K562 (cell line): ENCODE data around the gene CRLF1. TPM values are rescaled to one million over a fixed set of nuclear protein-coding genes. Genes with fewer than 3 reads are reported as not detected.

Experiments
- ATAC-seq: fragments of 200-7000 bp; cut with Tn5 transposase; 3 replicates; pipeline ENCODE4 v1.9.1; 2020; ENCODE audit warnings: moderate library complexity
- BruUV-seq: library from RNA; stranded (reverse); fragments of 400-500 nt; replicated peaks from 2 replicates; lab custom pipeline; 2021; lab: Mats Ljungman, UMichigan
- CTCF ChIA-PET: fragments of 300-600 bp; formaldehyde crosslinking; extraction: SDS; loops from one replicate; lab custom pipeline; 2021; ENCODE audit warnings: low intra/inter-chr PET ratio; lab: Yijun Ruan, JAX
- POLR2A ChIA-PET: fragments of 300-600, 350-650 bp; sonication (Branson Sonifier 250); formaldehyde crosslinking; extraction: SDS; loops from one replicate; lab custom pipeline; 2021; ENCODE audit warnings: antibody characterized with exemption, inconsistent platforms; lab: Yijun Ruan, JAX
- DNase-seq, 4 experiments: peaks; one replicate each; pipeline versions ENCODE4 v3.0.0 to v3.0.0-alpha.2; 2011 to 2018; ENCODE audit warnings: low spot score in 3 of 4, mixed read lengths in 3 of 4; ENCODE audit errors: extremely low read depth in 1 of 4
- FAIRE-seq: peaks from 2 replicates; lab custom pipeline; 2011; peaks lifted over from hg19 to GRCh38; lab: Jason Lieb, UNC
- H2AFZ ChIP-seq: 2 replicates; pipeline ENCODE4 v1.6.0; 2011; ENCODE audit warnings: low read depth, low read length, control low read depth, inconsistent platforms
- H3K27ac ChIP-seq: fragments of 200-600 bp; 3 replicates; pipeline ENCODE4 v1.8.0; 2011; ENCODE audit warnings: low read depth, mild to moderate bottlenecking, control low read depth, inconsistent platforms, low read length, moderate library complexity, mixed read lengths; ENCODE audit errors: extremely low read depth
- H3K27me3 ChIP-seq, 2 experiments: fragments of 300-600 bp in 1 of 2; 2 replicates in 1 of 2; 3 replicates in 1 of 2; pipeline versions ENCODE4 v1.6.0 to v1.8.0; 2011; ENCODE audit warnings: inconsistent platforms in 2 of 2, low read length in 2 of 2, mild to moderate bottlenecking in 1 of 2, mixed read lengths in 1 of 2, moderate library complexity in 1 of 2; ENCODE audit not compliant: control insufficient read depth in 2 of 2, insufficient read depth in 2 of 2
- H3K36me3 ChIP-seq: fragments of 300-600 bp; 3 replicates; pipeline ENCODE4 v1.8.0; 2011; ENCODE audit warnings: mild to moderate bottlenecking, low read length, inconsistent platforms; ENCODE audit not compliant: control insufficient read depth, insufficient read depth
- H3K4me1 ChIP-seq, 2 experiments: fragments of 200-600 bp in 1 of 2; replicated peaks in 1 of 2; 2 replicates in 1 of 2; 3 replicates in 1 of 2; pipeline versions ENCODE4 v1.5.1 to v1.8.0; 2011; ENCODE audit warnings: inconsistent platforms in 2 of 2, low read length in 2 of 2, mild to moderate bottlenecking in 1 of 2, mixed read lengths in 1 of 2, moderate library complexity in 1 of 2; ENCODE audit not compliant: control insufficient read depth in 2 of 2, insufficient read depth in 2 of 2
- H3K4me2 ChIP-seq: 2 replicates; pipeline ENCODE4 v1.6.1; 2011; ENCODE audit warnings: low read length, control low read depth, inconsistent platforms, mixed read lengths; ENCODE audit not compliant: insufficient read depth
- H3K4me3 ChIP-seq: fragments of 200-600 bp; sonication (generic), shearing (Covaris generic); 2 replicates; pipeline ENCODE4 v1.5.1; 2016; ENCODE audit warnings: control low read depth, inconsistent platforms
- H3K79me2 ChIP-seq: fragments of 200-600 bp; 3 replicates; pipeline ENCODE4 v1.8.0; 2011; ENCODE audit warnings: low read length, inconsistent platforms; ENCODE audit not compliant: control insufficient read depth, insufficient read depth
- H3K9ac ChIP-seq, 2 experiments: 2 replicates each; pipeline versions ENCODE4 v1.6.0 to v1.6.1; 2011; ENCODE audit warnings: low read depth in 2 of 2, low read length in 2 of 2, control low read depth in 1 of 2, inconsistent platforms in 1 of 2, mild to moderate bottlenecking in 1 of 2, mixed read lengths in 1 of 2; ENCODE audit not compliant: insufficient read depth in 1 of 2
- H3K9me1 ChIP-seq: one replicate; pipeline ENCODE4 v1.6.0; 2011; ENCODE audit warnings: inconsistent platforms, mild to moderate bottlenecking, low read length, moderate library complexity; ENCODE audit not compliant: control insufficient read depth, insufficient read depth
- H3K9me3 ChIP-seq: replicated peaks from 2 replicates; pipeline ENCODE4 v1.5.1; 2011; ENCODE audit warnings: low read depth, low read length, inconsistent platforms; ENCODE audit not compliant: control insufficient read depth, insufficient read depth
- H4K20me1 ChIP-seq: replicated peaks from 2 replicates; pipeline ENCODE4 v1.6.1; 2011; ENCODE audit warnings: low read length, inconsistent platforms, mixed read lengths; ENCODE audit not compliant: control insufficient read depth, insufficient read depth
- ASH1L ChIP-seq: fragments of 450-650 bp; IDR thresholded peaks from 2 replicates; pipeline ENCODE4 v1.6.1; 2018; ENCODE audit warnings: borderline replicate concordance, mild to moderate bottlenecking, low read depth; ENCODE audit not compliant: partially characterized antibody
- CTBP1 ChIP-seq: fragments of 450-650 bp; IDR thresholded peaks from 2 replicates; pipeline ENCODE4 v1.6.1; 2016; ENCODE audit warnings: borderline replicate concordance
- HMG20A ChIP-seq: fragments of 450-650 bp; formaldehyde crosslinking; conservative IDR thresholded peaks from 2 replicates; pipeline ENCODE4 v1.4.0; 2020; ENCODE audit warnings: mild to moderate bottlenecking, mixed read lengths
- RFX5 ChIP-seq: IDR thresholded peaks from 2 replicates; pipeline ENCODE4 v1.6.1; 2011; ENCODE audit warnings: low read depth, mild to moderate bottlenecking, improper control_type of control experiment, low read length
- SMC3 ChIP-seq: conservative IDR thresholded peaks from 2 replicates; pipeline ENCODE4 v1.6.1; 2011; ENCODE audit warnings: low read depth, low read length, improper control_type of control experiment; ENCODE audit not compliant: insufficient read depth
- ZNF655 ChIP-seq: fragments of 250-450 bp; sonication (Bioruptor Pico); IDR thresholded peaks from 2 replicates; pipeline ENCODE4 v1.5.0; 2021
- WGBS: fragments of 100-300 bp; shearing (Covaris generic); methylation state at CpG from one replicate; pipeline ENCODE4 v1.1.6; 2016; ENCODE audit warnings: low coverage, mixed read lengths; ENCODE audit not compliant: insufficient coverage; ENCODE audit errors: missing lambda C conversion rate; 5-methylcytosine and 5-hydroxymethylcytosine counted together
- in situ Hi-C: fragments of 300-500 bp; cut with MboI; formaldehyde crosslinking; loops from 4 replicates; pipeline ENCODE4 v1.15.0; 2018; ENCODE audit warnings: inconsistent platforms, mixed read lengths
- intact Hi-C: fragments of 100-400 bp; cut with micrococcal nuclease; formaldehyde crosslinking; loops from 2 replicates; pipeline ENCODE4 v1.14.2; 2022
- polyA plus RNA-seq, 8 experiments: library from polyadenylated mRNA; depleted of rRNA in 4 of 8; stranded (reverse) in 5 of 8; unstranded in 3 of 8; fragments of >200 nt; fragmentation: Nextera tagmentation in 2 of 8; fragmentation: Illumina TruSeq in 1 of 8; extraction: Ambion mirVana in 2 of 8; extraction: Trizol in 1 of 8; gene quantifications; 2 replicates each; pipeline versions ENCODE4 v1.2.1 to v1.2.3, GENCODE V29; 2011 to 2014; ENCODE audit warnings: inconsistent platforms in 1 of 8, missing spikeins in 1 of 8
- total RNA-seq, 7 experiments: library from RNA; depleted of rRNA in 6 of 7; stranded (reverse); fragments of >200 nt in 6 of 7; fragmentation: Illumina TruSeq in 2 of 7; extraction: Trizol in 2 of 7; gene quantifications; 2 replicates each; pipeline versions ENCODE4 v1.2.1 to v1.2.3, GENCODE V29; 2011 to 2021; ENCODE audit warnings: low replicate concordance in 1 of 7

The CRLF1 gene
- total and polyA plus RNA-seq, 9 of the 15 experiments (the other 6 are each of a cell fraction or from before 2014, with no cell fraction given), result 0.85 to 3.6 (median 1.7) TPM

DNA sequence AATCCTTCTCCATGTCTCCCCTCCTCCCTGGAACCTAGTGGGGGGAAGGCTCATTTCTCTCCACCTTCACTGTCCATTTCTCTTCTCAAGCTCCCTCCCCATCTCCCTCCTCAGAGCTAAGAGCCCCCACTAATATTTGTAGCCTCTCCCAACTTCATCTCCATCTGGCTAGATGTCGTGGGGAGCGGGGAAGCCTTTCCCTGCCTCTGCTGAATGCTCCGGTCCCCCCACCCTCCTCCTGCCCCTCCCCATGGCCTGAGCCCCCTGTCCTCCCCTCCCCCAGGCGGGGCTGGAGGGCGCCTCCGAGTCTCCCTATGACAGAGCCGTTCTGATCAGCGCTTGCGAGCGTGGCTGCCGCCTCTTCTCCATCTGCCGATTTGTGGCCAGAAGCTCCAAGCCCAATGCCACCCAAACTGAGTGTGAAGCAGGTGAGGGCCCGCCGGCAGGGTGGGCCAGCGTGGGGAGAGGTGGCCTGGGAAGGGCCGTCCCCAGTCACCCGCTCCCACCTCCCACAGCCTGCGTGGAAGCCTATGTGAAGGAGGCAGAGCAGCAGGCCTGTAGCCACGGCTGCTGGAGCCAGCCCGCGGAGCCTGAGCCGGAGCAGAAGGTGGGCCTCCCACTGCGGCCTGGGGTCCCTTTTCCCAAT lies 7.1 kb upstream of the CRLF1 start:
- in situ Hi-C loops (no loop called here), intact Hi-C loops (no loop called here)
- Histone ChIP-seq H3K9ac (no peak overlapping the region), H3K79me2 (no peaks in the 10 kb centered on the region), H3K36me3 (no peaks in the 10 kb centered on the region), H3K4me2 (no peak overlapping the region), H3K9me1 (no peaks in the 10 kb centered on the region), H2AFZ (no peak overlapping the region), H3K4me3 (no peak overlapping the region), H3K9me3 (no peaks in the 10 kb centered on the region), H3K27me3 (peaks cover 41 to 71% of the 10 kb centered on the region in 2 experiments), H3K4me1 (peaks cover 0 to 44% of the 10 kb centered on the region in 2 experiments; a peak in 2 of 5 replicates), H4K20me1 (peaks cover 19% of the 10 kb centered on the region), H3K27ac (no peak overlapping the region)
- BruUV-seq, result no TSS peak
- DNase-seq, result no peak
- FAIRE-seq, result no peak
- TF ChIP-seq RFX5 (no peak), ZNF655 (CRISPR knock-in tag) (no peak), SMC3 (no peak), CTBP1 (no peak), HMG20A (CRISPR knock-in tag) (no peak), ASH1L (no peak)
- ChIA-PET POLR2A (interaction anchor here (0.5 kb wide), 1 partner anchor 10 kb away, joined by 3 read pairs; no protein-coding TSS in a partner anchor), CTCF (no interaction called here)
- ATAC-seq, result peak; percentile 30; the same call in 1 of the 3 replicates
- 8% methylated on average over 21 of the region's 23 CpGs for WGBS
